ENCODE measurements around the gene DENND2D. TPM values are rescaled to one million over a fixed set of nuclear protein-coding genes. Genes with fewer than 3 reads are reported as not detected.
A peak's percentile ranks its signal among the peaks of the same experiment; 100 is the strongest.

Gene DENND2D
- polyA plus RNA-seq, 3 donors from 2014 or later, result 145 to 474 (median 264) TPM

DNA sequence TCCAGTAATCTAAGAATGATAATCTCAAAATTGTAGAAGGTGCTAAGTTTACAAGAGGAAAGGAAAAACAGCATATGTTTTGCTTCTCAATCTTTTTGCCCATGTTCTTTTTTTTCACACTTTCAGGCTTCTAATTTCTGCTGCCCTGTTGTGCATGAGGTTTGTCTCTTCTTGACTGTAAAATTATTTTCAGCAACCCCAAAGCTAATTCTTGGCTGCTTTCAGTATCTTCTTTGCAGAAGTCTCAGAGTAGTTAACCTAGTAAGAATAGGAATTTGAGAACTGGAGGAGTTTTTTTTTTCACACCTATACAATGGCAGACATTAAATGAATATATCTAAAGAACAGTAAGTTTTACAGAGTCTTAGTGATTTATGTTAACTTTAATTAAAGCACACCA lies 26.4 kb downstream of the DENND2D start:
- Mint-ChIP-seq H3K4me1 (peaks cover 4 to 47% of the 10 kb centered on the region in 2 donors), H3K27me3 (ENCODE audit: low read depth in 3 of 3) (no peaks in the 10 kb centered on the region), H3K4me3 (no peak overlapping the region), H3K9me3 (no peaks in the 10 kb centered on the region), H3K36me3 (peaks cover 9 to 39% (median 21%) of the 10 kb centered on the region in 3 donors), H3K27ac (peak overlapping the region in 4 of 6 donors; percentile 1 to 67 (median 18))
- no peak for DNase-seq

GRCh38 chr1:111172463-111172862 lies 28.0 kb downstream of the DENND2D start:
- H3K4me3 Mint-ChIP-seq, result no peak overlapping the region
- H3K27me3 Mint-ChIP-seq (ENCODE audit: low read depth in 3 of 3), result peaks cover 0 to 2% (median 0%) of the 10 kb centered on the region in 3 donors
- no peak for DNase-seq
- no peaks in the 10 kb centered on the region for H3K9me3 Mint-ChIP-seq
- H3K36me3 Mint-ChIP-seq, result peaks cover 15 to 50% (median 23%) of the 10 kb centered on the region in 3 donors
- H3K27ac Mint-ChIP-seq, result peak overlapping the region in 1 of 6 donors; percentile 48
- H3K4me1 Mint-ChIP-seq, result peaks cover 4 to 35% of the 10 kb centered on the region in 2 donors

DNA sequence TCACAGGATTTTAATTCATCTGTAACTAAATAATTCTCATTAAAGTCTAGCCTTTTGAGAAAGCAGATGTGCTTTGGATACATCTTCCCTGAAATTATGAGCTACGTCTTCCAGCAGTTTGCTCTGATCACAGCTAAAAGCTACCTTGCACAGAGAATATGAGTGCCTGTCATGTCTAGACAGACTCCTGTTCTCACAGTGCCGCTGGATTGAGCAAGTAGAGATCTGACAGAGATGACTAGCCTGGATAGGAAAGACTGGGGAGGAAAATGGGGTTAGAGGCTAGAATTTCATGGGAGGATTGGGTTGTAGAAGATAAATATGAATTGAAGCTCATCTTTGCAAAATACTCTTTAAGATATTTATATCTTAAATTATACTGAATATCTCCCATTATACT lies 36.3 kb downstream of the DENND2D start:
- no peak overlapping the region for H3K27ac Mint-ChIP-seq
- H3K4me3 Mint-ChIP-seq, result no peak overlapping the region
- no peak for DNase-seq
- no peaks in the 10 kb centered on the region for H3K9me3 Mint-ChIP-seq
- H3K36me3 Mint-ChIP-seq, result peaks cover 13 to 41% (median 18%) of the 10 kb centered on the region in 3 donors
- H3K27me3 Mint-ChIP-seq (ENCODE audit: low read depth in 3 of 3), result peaks cover 0 to 2% (median 0%) of the 10 kb centered on the region in 3 donors
- H3K4me1 Mint-ChIP-seq, result peaks cover 2 to 13% of the 10 kb centered on the region in 2 donors

DNA sequence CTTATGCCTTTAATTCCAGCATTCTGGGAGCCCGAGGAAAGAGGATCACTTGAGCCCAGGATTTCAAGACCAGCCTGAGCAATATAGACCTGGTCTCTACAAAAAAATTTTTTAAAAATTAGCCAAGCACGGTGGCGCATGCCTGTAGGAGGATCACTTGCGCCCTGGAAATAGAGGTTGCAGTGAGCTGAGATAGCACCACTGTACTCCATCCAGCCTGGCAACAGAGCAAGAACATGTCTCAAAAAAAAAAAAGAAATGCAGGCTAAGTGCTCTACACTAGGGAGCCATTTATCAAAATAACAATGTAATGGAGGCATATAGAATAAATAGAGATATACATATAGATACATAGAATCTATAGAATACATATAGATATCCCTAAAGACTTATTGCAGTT lies 37.1 kb downstream of the DENND2D start:
- H3K9me3 Mint-ChIP-seq, result no peaks in the 10 kb centered on the region
- H3K4me3 Mint-ChIP-seq, result no peak overlapping the region
- no peak overlapping the region for H3K27ac Mint-ChIP-seq
- no peaks in the 10 kb centered on the region for H3K27me3 Mint-ChIP-seq (ENCODE audit: low read depth in 3 of 3)
- no peak for DNase-seq
- H3K4me1 Mint-ChIP-seq, result peaks cover 2 to 13% of the 10 kb centered on the region in 2 donors
- H3K36me3 Mint-ChIP-seq, result peaks cover 13 to 35% (median 21%) of the 10 kb centered on the region in 3 donors

- Mint-ChIP-seq H3K4me1 (peaks cover 2 to 13% of the 10 kb centered on the region in 2 donors), H3K36me3 (peaks cover 13 to 29% (median 16%) of the 10 kb centered on the region in 3 donors), H3K27me3 (ENCODE audit: low read depth in 3 of 3) (no peaks in the 10 kb centered on the region), H3K9me3 (no peaks in the 10 kb centered on the region), H3K27ac (peak overlapping the region in 1 of 6 donors; percentile 12), H3K4me3 (no peak overlapping the region)
- DNase-seq, result no peak
Observed at GRCh38 chr1:111162488-111162880, 38.0 kb downstream of the DENND2D start.

- Mint-ChIP-seq H3K27me3 (ENCODE audit: low read depth in 3 of 3) (no peaks in the 10 kb centered on the region), H3K4me3 (no peak overlapping the region), H3K27ac (peak overlapping the region in 1 of 6 donors; percentile 12), H3K9me3 (no peaks in the 10 kb centered on the region), H3K36me3 (peaks cover 13 to 29% (median 16%) of the 10 kb centered on the region in 3 donors), H3K4me1 (peaks cover 2 to 13% of the 10 kb centered on the region in 2 donors)
- DNase-seq, result no peak
Observed at GRCh38 chr1:111161843-111162487, 38.5 kb downstream of the DENND2D start.

GRCh38 chr1:111157431-111157830 lies 43.0 kb downstream of the DENND2D start:
- no peak for DNase-seq
- H3K27me3 Mint-ChIP-seq (ENCODE audit: low read depth in 3 of 3), result no peaks in the 10 kb centered on the region
- H3K9me3 Mint-ChIP-seq, result no peaks in the 10 kb centered on the region
- H3K27ac Mint-ChIP-seq, result no peak overlapping the region
- H3K4me1 Mint-ChIP-seq, result peaks cover 24 to 42% of the 10 kb centered on the region in 2 donors
- no peak overlapping the region for H3K4me3 Mint-ChIP-seq
- peaks cover 21 to 50% (median 25%) of the 10 kb centered on the region in 3 donors for H3K36me3 Mint-ChIP-seq

DNA sequence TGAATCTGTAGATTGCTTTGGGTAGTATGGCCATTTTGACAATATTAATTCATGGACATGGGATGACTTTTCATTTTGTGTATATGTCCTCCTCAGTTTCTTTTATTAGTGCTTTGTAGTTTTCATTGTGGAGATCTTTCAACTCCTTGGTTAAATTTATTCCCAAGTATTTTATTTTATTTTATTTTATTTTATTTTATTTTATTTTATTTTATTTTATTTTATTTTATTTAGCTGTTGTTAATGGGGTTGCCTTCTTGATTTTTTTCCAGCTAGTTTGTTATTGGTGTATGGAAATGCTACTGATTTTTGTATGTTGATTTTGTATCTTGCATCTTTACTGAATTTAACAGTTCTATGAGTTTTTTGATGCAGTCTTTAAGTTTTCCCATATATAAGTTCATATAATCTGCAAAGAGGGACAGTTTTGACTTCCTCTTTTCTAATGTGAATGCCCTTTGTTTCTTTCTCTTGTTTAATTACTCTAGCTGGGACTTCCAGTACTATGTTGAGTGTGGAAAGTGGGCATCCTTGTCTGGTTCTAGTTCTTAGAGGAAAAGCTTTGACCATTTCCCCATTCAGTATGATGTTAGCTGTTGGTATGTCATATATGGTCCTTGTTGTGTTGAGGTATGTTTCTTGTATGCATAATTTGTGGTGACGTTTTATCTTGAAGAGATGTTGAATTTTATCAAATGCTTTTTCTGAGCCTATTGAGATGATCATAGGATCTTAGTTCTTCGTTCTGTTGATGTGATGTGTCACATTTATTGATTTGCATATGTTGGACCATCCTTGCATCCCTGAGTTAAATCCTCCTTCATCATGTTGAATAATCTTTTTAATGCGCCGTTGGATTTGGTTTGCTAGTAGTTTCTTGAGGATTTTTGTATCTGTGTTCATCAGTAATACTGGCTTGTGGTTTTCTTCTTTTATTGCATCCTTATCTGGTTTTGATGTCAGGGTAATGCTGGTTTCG lies 46.1 kb downstream of the DENND2D start:
- Mint-ChIP-seq H3K36me3 (peaks cover 23 to 48% (median 33%) of the 10 kb centered on the region in 3 donors), H3K9me3 (no peaks in the 10 kb centered on the region), H3K27ac (peak overlapping the region in 2 of 6 donors; percentile 13 to 65), H3K27me3 (ENCODE audit: low read depth in 3 of 3) (no peaks in the 10 kb centered on the region), H3K4me3 (no peak overlapping the region), H3K4me1 (peaks cover 37 to 69% of the 10 kb centered on the region in 2 donors)
- no peak for DNase-seq

- peaks cover 37 to 84% of the 10 kb centered on the region in 2 donors for H3K4me1 Mint-ChIP-seq
- H3K9me3 Mint-ChIP-seq, result no peaks in the 10 kb centered on the region
- H3K27ac Mint-ChIP-seq, result peak overlapping the region; percentile 0 to 82 (median 56)
- peaks cover 23 to 59% (median 34%) of the 10 kb centered on the region in 3 donors for H3K36me3 Mint-ChIP-seq
- no peaks in the 10 kb centered on the region for H3K27me3 Mint-ChIP-seq (ENCODE audit: low read depth in 3 of 3)
- no peak for DNase-seq
- peak overlapping the region in 3 of 5 donors; percentile 8 to 60 (median 30) for H3K4me3 Mint-ChIP-seq
Observed at GRCh38 chr1:111151838-111152237, 48.6 kb downstream of the DENND2D start.

DNA sequence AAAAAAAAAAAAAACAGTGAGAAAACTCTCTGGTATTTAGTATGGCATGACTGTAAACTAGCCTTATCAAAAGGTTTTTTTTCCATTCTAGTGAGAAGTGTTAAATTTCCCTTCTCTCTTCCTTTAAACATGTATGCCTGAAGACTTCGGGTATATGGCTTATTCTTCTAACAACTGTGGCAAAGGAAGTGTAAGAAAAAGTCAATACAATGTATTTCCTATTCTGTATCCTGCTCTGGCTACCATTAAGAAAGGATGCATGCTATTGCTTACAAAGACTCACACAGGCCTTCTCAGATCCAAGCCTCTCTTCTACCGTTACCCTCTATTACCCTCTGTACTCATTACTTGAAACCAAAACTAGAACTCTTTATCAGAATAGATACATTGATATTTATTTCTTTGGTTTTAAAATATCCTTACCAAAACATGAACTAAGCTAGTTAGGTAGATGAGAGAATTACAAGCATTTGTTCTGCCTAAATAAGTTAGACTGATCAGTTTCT lies 52.0 kb downstream of the DENND2D start:
- Mint-ChIP-seq H3K27ac (peak overlapping the region in 1 of 6 donors; percentile 29), H3K4me1 (peaks cover 26 to 72% of the 10 kb centered on the region in 2 donors), H3K9me3 (no peaks in the 10 kb centered on the region), H3K4me3 (peak overlapping the region in 1 of 5 donors; percentile 3), H3K36me3 (peaks cover 15 to 46% (median 18%) of the 10 kb centered on the region in 3 donors), H3K27me3 (ENCODE audit: low read depth in 3 of 3) (no peaks in the 10 kb centered on the region)
- no peak for DNase-seq

- Mint-ChIP-seq H3K4me3 (no peak overlapping the region), H3K9me3 (no peaks in the 10 kb centered on the region), H3K4me1 (peaks cover 26 to 72% of the 10 kb centered on the region in 2 donors), H3K36me3 (peaks cover 13 to 43% (median 17%) of the 10 kb centered on the region in 3 donors), H3K27me3 (ENCODE audit: low read depth in 3 of 3) (no peaks in the 10 kb centered on the region), H3K27ac (no peak overlapping the region)
- DNase-seq, result no peak
Observed at GRCh38 chr1:111147948-111148347, 52.5 kb downstream of the DENND2D start.

DNA sequence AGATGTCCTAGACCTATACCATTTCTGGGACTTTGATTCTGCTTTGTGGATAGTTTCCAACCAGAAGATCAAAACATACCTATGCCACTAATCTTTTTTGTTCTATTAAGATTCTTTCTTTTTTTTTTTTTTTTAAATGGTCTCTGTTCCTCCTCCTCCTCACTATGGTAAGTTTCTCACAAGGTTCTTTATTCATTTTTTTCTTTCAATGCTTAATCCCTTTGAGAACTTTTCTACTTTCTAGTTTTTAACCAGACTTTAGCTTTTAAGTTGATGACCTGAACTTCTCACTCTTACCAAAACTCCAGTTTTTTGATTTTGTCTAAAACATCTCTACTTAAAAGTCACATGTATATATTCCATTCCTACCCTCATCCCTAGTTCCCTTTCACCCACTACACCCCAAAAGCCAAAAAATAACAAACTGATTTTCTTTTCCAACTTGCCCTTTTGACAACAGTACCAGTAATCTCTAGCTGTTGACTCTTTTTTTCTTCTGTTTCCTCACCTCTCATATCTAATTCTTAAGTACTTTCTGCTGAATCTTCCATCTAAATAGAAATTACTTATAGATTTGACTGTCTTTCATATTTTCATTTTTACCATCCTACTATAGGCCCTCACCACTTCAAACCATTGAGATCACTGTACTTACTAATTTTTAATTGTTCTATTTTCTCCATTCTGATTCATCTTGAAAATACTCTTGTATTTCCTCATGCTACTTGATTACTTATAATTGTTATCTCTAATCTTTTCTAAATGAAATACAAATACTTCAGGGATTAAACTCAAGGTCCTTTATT lies 54.3 kb downstream of the DENND2D start:
- no peaks in the 10 kb centered on the region for H3K27me3 Mint-ChIP-seq (ENCODE audit: low read depth in 3 of 3)
- no peak for DNase-seq
- peak overlapping the region in 3 of 6 donors; percentile 4 to 39 (median 18) for H3K27ac Mint-ChIP-seq
- no peaks in the 10 kb centered on the region for H3K9me3 Mint-ChIP-seq
- H3K4me1 Mint-ChIP-seq, result peaks cover 20 to 69% of the 10 kb centered on the region in 2 donors
- H3K36me3 Mint-ChIP-seq, result peaks cover 13 to 36% (median 17%) of the 10 kb centered on the region in 3 donors
- H3K4me3 Mint-ChIP-seq, result no peak overlapping the region

DNA sequence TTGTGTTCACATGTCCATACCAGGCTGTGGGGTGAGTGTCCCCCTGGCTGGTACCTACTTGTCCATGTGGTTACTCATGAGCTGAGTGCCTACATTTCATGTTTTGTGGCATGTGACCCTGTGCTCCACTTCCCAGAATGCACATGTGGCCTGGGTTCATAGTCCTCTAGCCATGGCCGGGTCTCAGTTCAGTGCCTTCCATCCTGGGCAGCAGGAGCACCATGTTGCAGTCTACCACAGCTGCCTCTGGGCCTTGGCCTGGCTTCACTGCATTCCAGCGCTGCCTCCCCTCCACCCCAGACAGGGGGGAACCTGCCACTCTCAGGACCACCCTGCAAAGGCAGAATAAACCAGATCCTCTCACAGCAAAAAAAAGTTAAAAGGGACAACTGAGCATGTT lies 54.9 kb downstream of the DENND2D start:
- no peaks in the 10 kb centered on the region for H3K27me3 Mint-ChIP-seq (ENCODE audit: low read depth in 3 of 3)
- H3K4me1 Mint-ChIP-seq, result peaks cover 24 to 74% of the 10 kb centered on the region in 2 donors
- no peak overlapping the region for H3K4me3 Mint-ChIP-seq
- no peaks in the 10 kb centered on the region for H3K9me3 Mint-ChIP-seq
- H3K36me3 Mint-ChIP-seq, result peaks cover 13 to 35% (median 17%) of the 10 kb centered on the region in 3 donors
- no peak for DNase-seq
- H3K27ac Mint-ChIP-seq, result peak overlapping the region in 1 of 6 donors; percentile 39
